A549 (cell line): ENCODE results near the gene ZNF526. TPM values are rescaled to one million over a fixed set of nuclear protein-coding genes. Genes with fewer than 3 reads are reported as not detected.
"Not testable (repeated sequence)": the region's sequence is repeated elsewhere in the genome, so short reads cannot be mapped to it uniquely, and the experiment has no call there.

Source experiments
- ATAC-seq, 2 experiments: fragments of 200-7000 bp in 1 of 2; fragments of >200 bp in 1 of 2; cut with Nextera tagmentation in 1 of 2; cut with Tn5 transposase in 1 of 2; 3 replicates each; pipeline versions ENCODE4 v1.8.0 to v1.9.1; 2018 to 2020; ENCODE audit warnings: mild to moderate bottlenecking in 1 of 2, moderate library complexity in 1 of 2
- CTCF ChIA-PET: fragments of 300-600 bp; sonication (Branson Sonifier 250); formaldehyde crosslinking; extraction: SDS; loops from one replicate; lab custom pipeline; 2021; ENCODE audit warnings: antibody characterized with exemption, inconsistent platforms; lab: Yijun Ruan, JAX
- POLR2A ChIA-PET: fragments of 350-600 bp; formaldehyde crosslinking; extraction: SDS; loops from one replicate; lab custom pipeline; 2021; ENCODE audit warnings: antibody characterized with exemption, inconsistent platforms; lab: Yijun Ruan, JAX
- DNase-seq, 2 experiments: peaks; one replicate each; pipeline versions ENCODE4 v3.0.0 to v3.0.0-alpha.2; 2011 to 2016; ENCODE audit warnings: low read depth in 1 of 2, low spot score in 1 of 2
- FAIRE-seq: peaks from 2 replicates; lab custom pipeline; 2011; peaks lifted over from hg19 to GRCh38; lab: Jason Lieb, UNC
- H3K27ac ChIP-seq, 2 experiments: fragments of >200 bp; sonication (Bioruptor Twin); formaldehyde crosslinking; 3 replicates each; pipeline ENCODE4 v1.5.1; 2016 to 2017
- H3K4me1 ChIP-seq: fragments of >200 bp; sonication (Bioruptor Twin); formaldehyde crosslinking; 3 replicates; pipeline ENCODE4 v1.6.1; 2016
- H3K4me2 ChIP-seq: fragments of >200 bp; sonication (Bioruptor Twin); formaldehyde crosslinking; 3 replicates; pipeline ENCODE4 v1.6.1; 2016
- H3K4me3 ChIP-seq: fragments of >200 bp; sonication (Bioruptor Twin); formaldehyde crosslinking; 3 replicates; pipeline ENCODE4 v1.5.1; 2016
- H3K9me3 ChIP-seq: fragments of >200 bp; sonication (Bioruptor Twin); formaldehyde crosslinking; 3 replicates; pipeline ENCODE4 v1.6.1; 2016
- CEBPB ChIP-seq, 2 experiments: fragments of >200 bp in 1 of 2; sonication (Bioruptor Twin) in 1 of 2; formaldehyde crosslinking in 1 of 2; IDR thresholded peaks; 2 replicates each; pipeline ENCODE4 v1.6.1; 2012 to 2016
- FOSL2 ChIP-seq, 2 experiments: fragments of 450-650 bp in 1 of 2; fragments of >200 bp in 1 of 2; sonication (Bioruptor Twin) in 1 of 2; formaldehyde crosslinking; IDR thresholded peaks; 2 replicates each; pipeline versions ENCODE4 v1.5.0 to v1.6.1; 2016 to 2020; ENCODE audit warnings: mild to moderate bottlenecking in 1 of 2, moderate library complexity in 1 of 2
- HES2 ChIP-seq: fragments of >200 bp; sonication (Bioruptor Twin); formaldehyde crosslinking; IDR thresholded peaks from 2 replicates; pipeline ENCODE4 v1.6.1; 2016
- HOXB5 ChIP-seq: fragments of 250-450 bp; sonication (Bioruptor Pico); IDR thresholded peaks from 2 replicates; pipeline ENCODE4 v1.5.0; 2020; ENCODE audit warnings: mild to moderate bottlenecking, moderate library complexity
- JUNB ChIP-seq: fragments of >200 bp; sonication (Bioruptor Twin); formaldehyde crosslinking; IDR thresholded peaks from 2 replicates; pipeline ENCODE4 v1.6.1; 2016
- TP53 ChIP-seq: fragments of 250-450 bp; sonication (Bioruptor Pico); IDR thresholded peaks from 2 replicates; pipeline ENCODE4 v1.5.0; 2021; ENCODE audit warnings: mild to moderate bottlenecking, moderate library complexity
- WGBS: methylation state at CpG from one replicate; pipeline ENCODE4 v1.1.6; 2017; ENCODE audit errors: missing lambda C conversion rate; 5-methylcytosine and 5-hydroxymethylcytosine counted together
- polyA plus RNA-seq, 4 experiments: library from polyadenylated mRNA; depleted of rRNA in 3 of 4; stranded (reverse); fragments of >200 nt; fragmentation: RNase III in 1 of 4; extraction: RNeasy Plus Mini Kit Qiagen cat#74134 plus additional on column Dnase treatment in 1 of 4; gene quantifications; 2 replicates in 3 of 4; 3 replicates in 1 of 4; pipeline ENCODE4 v1.2.3, GENCODE V29; 2011 to 2017
- TF ChIP-seq, protein P1 (sequence below): fragments of 200-600 bp; sonication (generic); IDR thresholded peaks from 2 replicates; pipeline ENCODE4 v1.6.1; 2016; ENCODE audit warnings: antibody characterized with exemption, mild to moderate bottlenecking, moderate library complexity
- TF ChIP-seq, protein P2 (sequence below): fragments of >200 bp; sonication (Bioruptor Twin); formaldehyde crosslinking; IDR thresholded peaks from 3 replicates; pipeline ENCODE4 v1.5.1; 2016

The ZNF526 gene
- polyA plus RNA-seq, 2 of the 4 experiments (the other 2 are of a cell fraction), result 7.1 to 12.9 TPM

- peak; percentile 30 to 41; a peak in 5 of 6 replicates for ATAC-seq
- H3K4me3 ChIP-seq, result no peak overlapping the region
- H3K4me2 ChIP-seq, result no peak overlapping the region
- no peak for FAIRE-seq
- TF ChIP-seq FOSL2 (IDR thresholded peaks at IDR 0.05) (no peak), FOSL2 (CRISPR knock-in tag; IDR thresholded peaks at IDR 0.05) (peak; percentile 82), HES2 (no peak)
- TF ChIP-seq, protein P1, sequence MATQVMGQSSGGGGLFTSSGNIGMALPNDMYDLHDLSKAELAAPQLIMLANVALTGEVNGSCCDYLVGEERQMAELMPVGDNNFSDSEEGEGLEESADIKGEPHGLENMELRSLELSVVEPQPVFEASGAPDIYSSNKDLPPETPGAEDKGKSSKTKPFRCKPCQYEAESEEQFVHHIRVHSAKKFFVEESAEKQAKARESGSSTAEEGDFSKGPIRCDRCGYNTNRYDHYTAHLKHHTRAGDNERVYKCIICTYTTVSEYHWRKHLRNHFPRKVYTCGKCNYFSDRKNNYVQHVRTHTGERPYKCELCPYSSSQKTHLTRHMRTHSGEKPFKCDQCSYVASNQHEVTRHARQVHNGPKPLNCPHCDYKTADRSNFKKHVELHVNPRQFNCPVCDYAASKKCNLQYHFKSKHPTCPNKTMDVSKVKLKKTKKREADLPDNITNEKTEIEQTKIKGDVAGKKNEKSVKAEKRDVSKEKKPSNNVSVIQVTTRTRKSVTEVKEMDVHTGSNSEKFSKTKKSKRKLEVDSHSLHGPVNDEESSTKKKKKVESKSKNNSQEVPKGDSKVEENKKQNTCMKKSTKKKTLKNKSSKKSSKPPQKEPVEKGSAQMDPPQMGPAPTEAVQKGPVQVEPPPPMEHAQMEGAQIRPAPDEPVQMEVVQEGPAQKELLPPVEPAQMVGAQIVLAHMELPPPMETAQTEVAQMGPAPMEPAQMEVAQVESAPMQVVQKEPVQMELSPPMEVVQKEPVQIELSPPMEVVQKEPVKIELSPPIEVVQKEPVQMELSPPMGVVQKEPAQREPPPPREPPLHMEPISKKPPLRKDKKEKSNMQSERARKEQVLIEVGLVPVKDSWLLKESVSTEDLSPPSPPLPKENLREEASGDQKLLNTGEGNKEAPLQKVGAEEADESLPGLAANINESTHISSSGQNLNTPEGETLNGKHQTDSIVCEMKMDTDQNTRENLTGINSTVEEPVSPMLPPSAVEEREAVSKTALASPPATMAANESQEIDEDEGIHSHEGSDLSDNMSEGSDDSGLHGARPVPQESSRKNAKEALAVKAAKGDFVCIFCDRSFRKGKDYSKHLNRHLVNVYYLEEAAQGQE, result no peak
- TF ChIP-seq, protein P2, sequence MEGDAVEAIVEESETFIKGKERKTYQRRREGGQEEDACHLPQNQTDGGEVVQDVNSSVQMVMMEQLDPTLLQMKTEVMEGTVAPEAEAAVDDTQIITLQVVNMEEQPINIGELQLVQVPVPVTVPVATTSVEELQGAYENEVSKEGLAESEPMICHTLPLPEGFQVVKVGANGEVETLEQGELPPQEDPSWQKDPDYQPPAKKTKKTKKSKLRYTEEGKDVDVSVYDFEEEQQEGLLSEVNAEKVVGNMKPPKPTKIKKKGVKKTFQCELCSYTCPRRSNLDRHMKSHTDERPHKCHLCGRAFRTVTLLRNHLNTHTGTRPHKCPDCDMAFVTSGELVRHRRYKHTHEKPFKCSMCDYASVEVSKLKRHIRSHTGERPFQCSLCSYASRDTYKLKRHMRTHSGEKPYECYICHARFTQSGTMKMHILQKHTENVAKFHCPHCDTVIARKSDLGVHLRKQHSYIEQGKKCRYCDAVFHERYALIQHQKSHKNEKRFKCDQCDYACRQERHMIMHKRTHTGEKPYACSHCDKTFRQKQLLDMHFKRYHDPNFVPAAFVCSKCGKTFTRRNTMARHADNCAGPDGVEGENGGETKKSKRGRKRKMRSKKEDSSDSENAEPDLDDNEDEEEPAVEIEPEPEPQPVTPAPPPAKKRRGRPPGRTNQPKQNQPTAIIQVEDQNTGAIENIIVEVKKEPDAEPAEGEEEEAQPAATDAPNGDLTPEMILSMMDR, result no peak
- no peak overlapping the region for H3K27ac ChIP-seq
- DNase-seq, result no peak
- WGBS, result 92% methylated on average over 3 of the region's 3 CpGs
- H3K9me3 ChIP-seq, result no peaks in the 10 kb centered on the region
- ChIA-PET POLR2A (no interaction called here), CTCF (interaction anchor here (0.6 to 3.7 kb wide), 7 partner anchors 9 to 281 kb away, joined by 3 to 45 read pairs (median 6); no protein-coding TSS in a partner anchor)
- H3K4me1 ChIP-seq, result peaks cover 12% of the 10 kb centered on the region
Observed at GRCh38 chr19:42261763-42262162, 41.7 kb downstream of the ZNF526 start.

DNA sequence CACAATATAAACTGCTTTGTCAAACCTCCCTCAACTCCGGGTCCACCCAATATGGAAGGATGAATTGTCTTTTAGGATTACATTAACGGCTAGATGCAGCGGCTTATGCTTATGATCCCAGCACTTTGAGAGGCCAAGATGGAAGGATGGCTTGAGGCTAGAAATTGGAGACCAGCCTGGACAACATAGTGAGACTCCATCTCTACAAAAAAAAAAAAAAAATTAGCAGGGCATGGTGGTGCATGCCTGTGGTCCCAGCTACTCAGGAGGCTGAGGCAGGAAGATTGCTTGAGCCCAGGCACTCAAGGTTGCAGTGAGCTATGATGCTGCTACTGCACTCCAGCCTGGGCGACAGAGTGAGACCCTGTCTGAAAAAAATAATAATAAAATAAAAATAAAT is 46.0 kb downstream of the ZNF526 start:
- H3K4me2 ChIP-seq, H3K27ac ChIP-seq, DNase-seq, H3K9me3 ChIP-seq, FAIRE-seq, POLR2A ChIA-PET, ATAC-seq, H3K4me3 ChIP-seq: not testable (repeated sequence)
- H3K4me1 ChIP-seq, result peaks cover 24% of the 10 kb centered on the region
- WGBS, result 86% methylated on average over 4 of the region's 4 CpGs
- CTCF ChIA-PET, result interaction anchor here (0.6 to 2.6 kb wide), 6 partner anchors 9 to 30 kb away, joined by 3 to 17 read pairs (median 10); no protein-coding TSS in a partner anchor

DNA sequence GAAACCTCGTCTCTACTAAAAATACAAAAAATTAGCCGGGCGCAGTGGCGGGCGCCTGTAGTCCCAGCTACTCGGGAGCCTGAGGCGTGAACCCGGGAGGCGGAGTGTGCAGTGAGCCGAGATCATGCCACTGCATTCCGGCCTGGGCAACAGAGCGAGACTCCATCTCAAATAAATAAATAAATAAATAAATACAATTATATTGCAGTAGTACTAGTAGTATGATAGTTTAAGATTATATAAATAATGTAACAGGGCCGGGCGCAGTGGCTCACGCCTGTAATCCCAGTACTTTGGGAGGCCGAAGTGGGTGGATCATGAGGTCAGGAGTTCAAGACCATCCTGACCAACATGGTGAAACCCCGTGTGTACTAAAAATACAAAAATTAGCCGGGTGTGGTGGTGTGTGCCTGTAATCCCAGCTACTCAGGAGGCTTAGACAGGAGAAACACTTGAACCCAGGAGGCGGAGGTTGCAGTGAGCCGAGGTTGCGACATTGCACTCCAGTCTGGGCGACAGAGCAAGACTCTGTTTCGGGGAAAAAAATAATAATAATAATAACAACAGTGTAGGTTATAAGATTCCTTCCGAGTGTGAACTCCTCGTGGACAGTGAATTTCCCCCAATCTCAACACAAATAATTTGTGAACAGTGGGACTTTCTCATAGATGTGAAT is 47.0 kb downstream of the ZNF526 start:
- WGBS, result 92% methylated on average over 25 of the region's 25 CpGs
- not testable (repeated sequence) for H3K9me3 ChIP-seq, H3K4me3 ChIP-seq, DNase-seq, ATAC-seq, FAIRE-seq
- peak; percentile 39 to 71; a peak in 3 of 4 replicates for TF ChIP-seq CEBPB (IDR thresholded peaks at IDR 0.05)
- CTCF ChIA-PET, result interaction anchor here (0.6 to 2.6 kb wide), 8 partner anchors 10 to 44 kb away, joined by 3 to 17 read pairs (median 4); no protein-coding TSS in a partner anchor
- Histone ChIP-seq H3K4me2 (peak overlapping the region; percentile 87), H3K27ac (peak overlapping the region; percentile 87 to 94), H3K4me1 (peaks cover 28% of the 10 kb centered on the region)
- POLR2A ChIA-PET, result interaction anchor here (1.6 kb wide), 1 partner anchor 24 kb away, joined by 5 read pairs; the partner anchor contains the start of gene GSK3A

- 17% methylated on average over 13 of the region's 13 CpGs for WGBS
- ATAC-seq (peak; percentile 3; a peak in 5 of 6 replicates), FAIRE-seq (peak; percentile 93), DNase-seq (no peak)
- H3K4me2 ChIP-seq, result peak overlapping the region; percentile 87
- POLR2A ChIA-PET, result interaction anchor here (1.6 kb wide), 1 partner anchor 25 kb away, joined by 5 read pairs; the partner anchor contains the start of gene GSK3A
- H3K27ac ChIP-seq, result peak overlapping the region; percentile 87 to 94
- peak overlapping the region; percentile 51 for H3K4me3 ChIP-seq
- peaks cover 28% of the 10 kb centered on the region for H3K4me1 ChIP-seq
- CTCF ChIA-PET, result interaction anchor here (1.2 to 2.6 kb wide), 6 partner anchors 9 to 45 kb away, joined by 3 to 17 read pairs (median 5); no protein-coding TSS in a partner anchor
- H3K9me3 ChIP-seq, result no peaks in the 10 kb centered on the region
- TF ChIP-seq TP53, result peak; percentile 83
- 0 out of 2 replicates have a peak, but pooled peaks have one; percentile 45 for TF ChIP-seq HOXB5 (CRISPR knock-in tag)
- no peak for TF ChIP-seq JUNB
Observed at GRCh38 chr19:42267644-42268141, 47.6 kb downstream of the ZNF526 start.
